HEK293 (cell line): ENCODE results near the gene PDE10A.

Source experiments
- CTCF ChIP-seq: fragments of 450-650 bp; formaldehyde crosslinking; IDR thresholded peaks from 2 replicates; pipeline ENCODE4 v1.5.1; 2016; ENCODE audit warnings: missing biosample characterization, missing genetic modification characterization
- TRIM28 ChIP-seq: IDR thresholded peaks from 2 replicates; pipeline ENCODE4 v1.6.1; 2011; ENCODE audit warnings: low read length, control low read depth, borderline replicate concordance
- ZNF239 ChIP-seq: fragments of 450-650 bp; formaldehyde crosslinking; IDR thresholded peaks from 2 replicates; pipeline ENCODE4 v1.5.1; 2016; ENCODE audit warnings: missing biosample characterization, missing genetic modification characterization
- ZNF76 ChIP-seq: fragments of 450-650 bp; formaldehyde crosslinking; IDR thresholded peaks from 2 replicates; pipeline ENCODE4; 2016; ENCODE audit warnings: low read depth, missing biosample characterization, missing genetic modification characterization, borderline replicate concordance
- ZNF768 ChIP-seq: fragments of 450-650 bp; formaldehyde crosslinking; IDR thresholded peaks from 2 replicates; pipeline ENCODE4 v1.5.1; 2018; ENCODE audit warnings: missing biosample characterization, mild to moderate bottlenecking, missing genetic modification characterization
- TF ChIP-seq, protein P1 (sequence below): fragments of 450-650 bp; formaldehyde crosslinking; IDR thresholded peaks from 2 replicates; pipeline ENCODE4 v1.5.1; 2016; ENCODE audit warnings: missing biosample characterization, missing genetic modification characterization
- TF ChIP-seq, protein P2 (sequence below): fragments of 450-650 bp; formaldehyde crosslinking; IDR thresholded peaks from 2 replicates; pipeline ENCODE4 v1.5.1; 2016; ENCODE audit warnings: missing biosample characterization, missing genetic modification characterization

- TF ChIP-seq ZNF768 (tag by site-specific recombination): no peak
- no peak for TF ChIP-seq CTCF
- TF ChIP-seq, protein P1, sequence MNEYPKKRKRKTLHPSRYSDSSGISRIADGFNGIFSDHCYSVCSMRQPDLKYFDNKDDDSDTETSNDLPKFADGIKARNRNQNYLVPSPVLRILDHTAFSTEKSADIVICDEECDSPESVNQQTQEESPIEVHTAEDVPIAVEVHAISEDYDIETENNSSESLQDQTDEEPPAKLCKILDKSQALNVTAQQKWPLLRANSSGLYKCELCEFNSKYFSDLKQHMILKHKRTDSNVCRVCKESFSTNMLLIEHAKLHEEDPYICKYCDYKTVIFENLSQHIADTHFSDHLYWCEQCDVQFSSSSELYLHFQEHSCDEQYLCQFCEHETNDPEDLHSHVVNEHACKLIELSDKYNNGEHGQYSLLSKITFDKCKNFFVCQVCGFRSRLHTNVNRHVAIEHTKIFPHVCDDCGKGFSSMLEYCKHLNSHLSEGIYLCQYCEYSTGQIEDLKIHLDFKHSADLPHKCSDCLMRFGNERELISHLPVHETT (tag by site-specific recombination): no peak
- TF ChIP-seq, protein P2, sequence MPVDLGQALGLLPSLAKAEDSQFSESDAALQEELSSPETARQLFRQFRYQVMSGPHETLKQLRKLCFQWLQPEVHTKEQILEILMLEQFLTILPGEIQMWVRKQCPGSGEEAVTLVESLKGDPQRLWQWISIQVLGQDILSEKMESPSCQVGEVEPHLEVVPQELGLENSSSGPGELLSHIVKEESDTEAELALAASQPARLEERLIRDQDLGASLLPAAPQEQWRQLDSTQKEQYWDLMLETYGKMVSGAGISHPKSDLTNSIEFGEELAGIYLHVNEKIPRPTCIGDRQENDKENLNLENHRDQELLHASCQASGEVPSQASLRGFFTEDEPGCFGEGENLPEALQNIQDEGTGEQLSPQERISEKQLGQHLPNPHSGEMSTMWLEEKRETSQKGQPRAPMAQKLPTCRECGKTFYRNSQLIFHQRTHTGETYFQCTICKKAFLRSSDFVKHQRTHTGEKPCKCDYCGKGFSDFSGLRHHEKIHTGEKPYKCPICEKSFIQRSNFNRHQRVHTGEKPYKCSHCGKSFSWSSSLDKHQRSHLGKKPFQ (tag by site-specific recombination): no peak
- no peak for TF ChIP-seq TRIM28
- TF ChIP-seq ZNF76 (tag by site-specific recombination): no peak
- TF ChIP-seq ZNF239 (tag by site-specific recombination): no peak
These were observed 361.4 kb downstream of the PDE10A start for GRCh38 chr6:165301372-165302246.
